HAP-1 (cell line): ENCODE measurements around the gene ACAN.
"Not testable (repeated sequence)": the region's sequence is repeated elsewhere in the genome, so short reads cannot be mapped to it uniquely, and the experiment has no call there.

ENCODE experiments used
- DNase-seq, 2 experiments: peaks; one replicate each; pipeline ENCODE4 v3.0.0-alpha.2; 2016 to 2020; ENCODE audit warnings: low spot score in 2 of 2
- H3K27me3 ChIP-seq: fragments of 250-450 bp; sonication (Bioruptor Pico); 2 replicates; pipeline ENCODE4 v1.5.1; 2020; ENCODE audit warnings: low read depth, mild to moderate bottlenecking, moderate library complexity
- H3K36me3 ChIP-seq: fragments of 250-450 bp; sonication (Bioruptor Pico); replicated peaks from 2 replicates; pipeline ENCODE4 v1.5.1; 2020; ENCODE audit warnings: mild to moderate bottlenecking
- H3K4me1 ChIP-seq: fragments of 250-450 bp; sonication (Bioruptor Pico); 2 replicates; pipeline ENCODE4 v1.5.1; 2020; ENCODE audit warnings: mild to moderate bottlenecking
- H3K4me3 ChIP-seq: fragments of 250-450 bp; sonication (Bioruptor Pico); 2 replicates; pipeline ENCODE4 v1.5.1; 2020; ENCODE audit warnings: mild to moderate bottlenecking, moderate library complexity
- H3K9me3 ChIP-seq: fragments of 250-450 bp; sonication (Bioruptor Pico); 2 replicates; pipeline ENCODE4 v1.5.1; 2020; ENCODE audit warnings: mild to moderate bottlenecking, moderate library complexity
- in situ Hi-C: fragments of 300-500 bp; cut with MboI; formaldehyde crosslinking; loops from 3 replicates; pipeline ENCODE4 v1.14.3; 2020; ENCODE audit warnings: low sequenced_read_pairs, inconsistent platforms, mixed read lengths

Gene ACAN

DNA sequence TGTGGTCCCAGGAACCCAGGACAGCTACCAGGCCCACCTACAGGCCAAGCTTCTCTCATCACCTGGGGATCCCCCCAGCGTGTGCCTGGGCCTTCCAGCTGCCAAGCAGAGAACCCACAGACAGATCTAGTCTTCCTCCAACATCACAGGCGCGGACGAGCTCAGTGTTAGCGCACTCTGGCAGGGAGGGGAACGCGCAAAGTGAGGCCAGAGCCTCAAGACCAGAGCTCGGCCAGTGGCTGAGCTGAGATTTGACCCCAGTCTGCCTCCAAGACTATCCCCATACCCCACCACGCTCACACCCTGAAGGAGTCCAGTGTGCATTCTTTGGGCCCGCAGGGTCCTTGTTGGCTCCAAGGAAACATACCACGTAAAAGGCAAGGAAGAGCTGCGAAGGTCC is 104.9 kb downstream of the ACAN start:
- peaks cover 50% of the 10 kb centered on the region for H3K36me3 ChIP-seq
- no peak overlapping the region for H3K4me3 ChIP-seq

DNA sequence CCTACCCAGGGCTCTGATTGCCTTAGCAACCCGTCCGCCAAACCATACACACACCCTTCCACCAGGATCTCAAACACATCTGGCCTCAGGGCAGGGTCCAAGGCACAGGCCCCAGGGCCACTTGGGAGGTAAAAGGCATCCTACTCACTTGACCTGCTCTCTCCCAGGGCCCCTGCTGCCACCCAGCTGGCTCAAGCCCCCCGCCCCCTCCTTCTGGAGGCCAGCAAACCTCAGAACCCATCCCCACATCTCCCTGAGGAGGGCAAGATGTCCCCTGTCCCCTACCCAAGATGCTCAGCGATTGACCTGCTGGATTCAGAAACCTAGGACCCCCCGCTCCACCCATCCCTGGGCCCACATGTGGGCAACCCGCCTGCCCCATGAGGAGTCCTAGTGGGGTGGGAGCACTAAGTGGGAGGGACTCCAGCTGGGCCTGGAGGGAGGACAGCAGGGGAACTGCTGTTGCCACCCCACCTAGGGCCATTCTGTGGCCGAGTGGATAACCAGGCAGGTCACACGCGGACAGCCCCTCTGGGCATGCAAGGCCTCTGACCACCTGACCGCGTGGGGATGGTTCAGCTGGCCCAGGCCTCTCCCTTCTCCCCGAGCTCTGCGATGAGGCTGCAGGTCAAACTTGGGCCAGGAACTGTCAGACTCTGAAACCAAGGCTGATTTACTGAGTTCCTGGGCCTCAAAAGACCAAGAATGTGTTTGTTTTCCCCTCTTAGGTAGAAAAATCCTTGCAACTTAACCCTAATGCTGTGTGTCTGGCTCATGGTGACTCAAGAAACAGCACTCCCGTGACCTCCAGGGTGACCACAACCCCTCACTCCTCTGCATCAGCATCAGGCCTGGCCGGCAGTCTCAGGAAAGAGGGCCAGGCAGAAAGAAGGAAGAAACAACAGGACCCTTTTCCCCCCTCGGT is 105.7 kb downstream of the ACAN start:
- no peaks in the 10 kb centered on the region for H3K27me3 ChIP-seq
- peaks cover 47% of the 10 kb centered on the region for H3K36me3 ChIP-seq
- H3K9me3 ChIP-seq: no peaks in the 10 kb centered on the region
- in situ Hi-C loops: no loop called here
- H3K4me1 ChIP-seq: peaks cover 16% of the 10 kb centered on the region
- H3K4me3 ChIP-seq: no peak overlapping the region
- no peak for DNase-seq

More for the DNA sequence above, 104.9 kb downstream of the ACAN start:
- Histone ChIP-seq H3K4me1 (peaks cover 16% of the 10 kb centered on the region), H3K27me3 (no peaks in the 10 kb centered on the region), H3K9me3 (no peaks in the 10 kb centered on the region)
- in situ Hi-C loops: no loop called here
- no peak for DNase-seq

DNA sequence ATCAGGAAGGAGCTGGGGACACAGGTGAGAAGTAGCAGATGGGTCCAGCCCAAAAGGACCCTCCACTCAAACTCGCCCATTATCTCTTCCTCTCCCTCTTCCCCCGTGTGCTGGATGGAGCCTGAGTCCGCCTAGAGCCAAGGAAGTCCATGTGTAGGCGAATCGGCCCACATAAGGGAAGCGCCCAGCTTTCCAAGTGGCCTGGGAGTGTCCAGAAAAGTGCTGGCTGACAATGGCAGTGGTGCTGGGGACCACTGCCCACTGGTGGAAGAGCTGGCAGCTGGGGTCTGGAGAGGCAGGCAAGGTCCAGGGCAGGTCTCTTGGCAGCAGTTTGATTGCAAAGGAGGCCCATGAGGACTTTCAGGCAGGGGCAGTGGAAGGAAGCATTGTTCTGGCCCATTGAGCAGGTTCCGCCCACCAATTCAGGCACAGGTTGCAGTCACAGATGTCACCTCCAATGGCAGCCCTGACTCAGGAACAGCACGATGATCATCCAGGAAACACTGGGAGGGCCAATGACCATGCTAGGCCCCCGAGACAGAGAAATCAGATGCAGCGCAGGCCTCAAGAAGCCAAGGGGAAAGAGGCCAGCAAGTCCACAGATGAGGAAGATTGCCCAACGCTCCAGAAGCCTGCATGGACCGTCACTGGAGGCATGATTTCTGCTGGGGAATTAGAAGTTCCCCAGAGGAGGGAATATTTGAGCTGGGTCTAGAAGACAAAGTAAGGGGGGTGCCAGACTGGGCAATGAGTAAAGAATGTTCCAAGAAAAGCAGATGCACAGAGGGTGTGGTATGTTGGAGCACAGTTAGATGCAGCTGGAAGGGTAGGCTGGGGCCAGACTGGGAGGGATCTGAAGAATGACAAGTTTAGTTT is 107.0 kb downstream of the ACAN start:
- Histone ChIP-seq H3K27me3 (no peaks in the 10 kb centered on the region), H3K4me1 (peaks cover 13% of the 10 kb centered on the region), H3K9me3 (no peaks in the 10 kb centered on the region), H3K4me3 (no peak overlapping the region), H3K36me3 (peaks cover 39% of the 10 kb centered on the region)
- DNase-seq: no peak
- in situ Hi-C loops: no loop called here

- Histone ChIP-seq H3K36me3 (peaks cover 25% of the 10 kb centered on the region), H3K9me3 (no peaks in the 10 kb centered on the region), H3K4me1 (peaks cover 13% of the 10 kb centered on the region), H3K27me3 (no peaks in the 10 kb centered on the region), H3K4me3 (peak overlapping the region; percentile 67)
- in situ Hi-C loops: no loop called here
- peak; percentile 34 to 69 for DNase-seq
These were observed 108.5 kb downstream of the ACAN start for GRCh38 chr15:88911766-88912118.

DNA sequence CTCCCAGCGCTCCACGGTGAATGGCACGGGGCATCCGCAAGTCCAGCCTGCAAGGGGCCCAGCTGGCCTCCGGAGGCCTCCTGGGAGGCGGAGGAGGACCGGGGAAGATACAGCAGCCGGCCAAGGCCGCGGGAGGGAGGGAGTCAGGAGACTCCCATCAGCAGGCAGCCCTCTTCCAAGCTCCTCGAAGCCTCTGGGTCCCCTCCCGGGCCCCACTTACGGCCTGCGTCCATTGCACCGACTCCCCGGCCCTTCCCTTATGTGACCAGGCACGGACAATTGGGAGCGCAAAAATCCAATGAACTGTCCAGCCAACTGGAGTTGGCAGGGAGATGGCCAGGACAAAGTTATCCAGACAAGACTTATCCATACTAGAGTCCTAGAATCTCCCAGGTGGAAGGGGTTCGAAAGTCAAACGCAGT is 109.3 kb downstream of the ACAN start:
- peak in 1 of 2 experiments; percentile 49 for DNase-seq
- H3K27me3 ChIP-seq: no peaks in the 10 kb centered on the region
- H3K4me3 ChIP-seq: peak overlapping the region; percentile 67
- no peaks in the 10 kb centered on the region for H3K9me3 ChIP-seq
- in situ Hi-C loops: no loop called here
- H3K4me1 ChIP-seq: peaks cover 13% of the 10 kb centered on the region
- H3K36me3 ChIP-seq: peaks cover 20% of the 10 kb centered on the region

GRCh38 chr15:88913017-88913849 is 110.0 kb downstream of the ACAN start, which contains the start of gene MFGE8:
Gene MFGE8, minus strand, starts transcription at chr15:88913379. Its CDS starts 60 bp downstream, at chr15:88913319.
- H3K4me1 ChIP-seq: peaks cover 13% of the 10 kb centered on the region
- H3K9me3 ChIP-seq: no peaks in the 10 kb centered on the region
- in situ Hi-C loops: no loop called here
- H3K36me3 ChIP-seq: peaks cover 13% of the 10 kb centered on the region
- H3K27me3 ChIP-seq: 0 out of 2 replicates have a peak, but pooled peaks cover 2% of the 10 kb centered on the region
- DNase-seq: peak; percentile 89 to 97
- H3K4me3 ChIP-seq: peak within 1 kb of the TSS; percentile 67

GRCh38 chr15:88913850-88914169 is 110.6 kb downstream of the ACAN start:
- peak overlapping the region; percentile 67 for H3K4me3 ChIP-seq

DNA sequence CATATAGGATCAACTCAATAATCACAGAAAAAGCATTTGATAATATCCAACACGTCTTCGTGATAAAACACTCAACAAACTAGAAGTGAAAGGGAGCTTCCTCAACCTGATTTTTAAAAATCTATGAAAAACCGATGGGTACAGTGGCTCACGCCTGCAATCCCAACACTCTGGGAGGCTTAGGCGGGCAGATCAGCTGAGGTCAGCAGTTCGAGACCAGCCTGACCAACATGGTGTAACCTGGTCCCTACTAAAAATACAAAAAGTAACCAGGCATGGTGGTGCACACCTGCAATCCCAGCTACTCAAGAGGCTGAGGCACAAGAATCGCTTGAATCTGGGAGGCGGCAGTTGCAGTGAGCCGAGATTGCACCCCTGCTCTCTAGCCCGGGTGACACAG is 112.1 kb downstream of the ACAN start:
- no peak for DNase-seq
- Histone ChIP-seq H3K4me3 (no peak overlapping the region), H3K4me1 (peaks cover 13% of the 10 kb centered on the region), H3K27me3 (0 out of 2 replicates have a peak, but pooled peaks cover 2% of the 10 kb centered on the region), H3K36me3 (no peaks in the 10 kb centered on the region), H3K9me3 (no peaks in the 10 kb centered on the region)
- in situ Hi-C loops: no loop called here

More at GRCh38 chr15:88913850-88914169, 110.6 kb downstream of the ACAN start:
- Histone ChIP-seq H3K36me3 (peaks cover 13% of the 10 kb centered on the region), H3K4me1 (peaks cover 13% of the 10 kb centered on the region), H3K27me3 (0 out of 2 replicates have a peak, but pooled peaks cover 2% of the 10 kb centered on the region), H3K9me3 (no peaks in the 10 kb centered on the region)
- no peak for DNase-seq
- in situ Hi-C loops: no loop called here

- Histone ChIP-seq H3K4me3 (no peak overlapping the region), H3K4me1 (peaks cover under 1% of the 10 kb centered on the region; the same call in 1 of the 2 replicates), H3K36me3 (no peaks in the 10 kb centered on the region), H3K9me3 (no peaks in the 10 kb centered on the region), H3K27me3 (0 out of 2 replicates have a peak, but pooled peaks cover 2% of the 10 kb centered on the region)
- in situ Hi-C loops: no loop called here
- no peak for DNase-seq
These were observed 114.5 kb downstream of the ACAN start for GRCh38 chr15:88917760-88918159.

- in situ Hi-C loops: no loop called here
- peak in 1 of 2 experiments; percentile 9 for DNase-seq
- Histone ChIP-seq H3K27me3 (0 out of 2 replicates have a peak, but pooled peaks cover 2% of the 10 kb centered on the region), H3K4me3 (no peak overlapping the region), H3K36me3 (no peaks in the 10 kb centered on the region), H3K4me1 (no peaks in the 10 kb centered on the region), H3K9me3 (no peaks in the 10 kb centered on the region)
These were observed 115.5 kb downstream of the ACAN start for GRCh38 chr15:88918738-88919137.

- H3K27me3 ChIP-seq: 0 out of 2 replicates have a peak, but pooled peaks cover 2% of the 10 kb centered on the region
- in situ Hi-C loops: no loop called here
- H3K4me3 ChIP-seq: no peak overlapping the region
- H3K9me3 ChIP-seq: no peaks in the 10 kb centered on the region; the same call in 1 of the 2 replicates
- peak in 1 of 2 experiments; percentile 7 for DNase-seq
- no peaks in the 10 kb centered on the region for H3K4me1 ChIP-seq
- H3K36me3 ChIP-seq: no peaks in the 10 kb centered on the region
These were observed 117.1 kb downstream of the ACAN start for GRCh38 chr15:88920186-88920891.

DNA sequence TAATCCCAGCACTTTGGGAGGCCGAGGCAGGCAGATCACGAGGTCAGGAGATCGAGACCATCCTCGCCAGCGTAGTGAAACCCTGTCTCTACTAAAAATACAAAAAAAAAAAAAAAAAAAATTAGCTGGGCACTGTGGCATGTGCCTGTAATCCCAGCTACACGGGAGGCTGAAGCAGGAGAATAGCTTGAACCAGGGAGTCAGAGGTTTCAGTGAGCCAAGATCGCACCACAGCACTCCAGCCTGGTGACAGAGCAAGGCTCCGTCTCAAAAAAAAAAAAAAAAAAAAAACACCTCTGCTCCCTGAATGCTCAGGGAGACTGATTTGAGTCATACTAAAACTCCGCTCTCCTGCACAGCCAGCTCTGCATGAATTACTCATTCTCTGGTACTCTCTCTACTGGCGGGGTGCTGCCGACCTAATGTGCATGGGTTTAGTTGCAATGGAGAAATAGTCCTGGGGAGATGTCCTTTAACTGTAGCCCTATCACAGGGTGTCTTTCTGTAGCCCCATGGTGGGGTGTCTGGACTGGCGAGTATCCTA is 117.7 kb downstream of the ACAN start:
- H3K36me3 ChIP-seq, in situ Hi-C loops, H3K4me1 ChIP-seq, H3K9me3 ChIP-seq, H3K27me3 ChIP-seq, H3K4me3 ChIP-seq: not testable (repeated sequence)
- DNase-seq: peak in 1 of 2 experiments; percentile 4
